Mesodermal cell (in vitro differentiated cells): ENCODE measurements around the gene TCTA.
"Not testable (repeated sequence)": the region's sequence is repeated elsewhere in the genome, so short reads cannot be mapped to it uniquely, and the experiment has no call there.

ENCODE experiments used
- H3K27ac ChIP-seq: 2 replicates; pipeline ENCODE4 v1.7.0; 2013; ENCODE audit warnings: mild to moderate bottlenecking, low read depth, low read length, moderate library complexity; ENCODE audit not compliant: severe bottlenecking
- H3K36me3 ChIP-seq: 2 replicates; pipeline ENCODE4 v1.7.1; 2013; ENCODE audit warnings: mild to moderate bottlenecking, low read length, moderate library complexity; ENCODE audit not compliant: control insufficient read depth, insufficient read depth
- H3K4me1 ChIP-seq: one replicate; pipeline ENCODE4 v1.7.1; 2013; ENCODE audit warnings: mild to moderate bottlenecking, low read length; ENCODE audit not compliant: insufficient read depth, control insufficient read depth, poor library complexity, severe bottlenecking
- H3K4me3 ChIP-seq: 2 replicates; pipeline ENCODE4 v1.7.0; 2013; ENCODE audit warnings: low read length, control low read depth, mild to moderate bottlenecking; ENCODE audit not compliant: insufficient read depth, poor library complexity, severe bottlenecking; ENCODE audit errors: extremely low read depth
- H3K9me3 ChIP-seq: 2 replicates; pipeline ENCODE4 v1.7.1; 2013; ENCODE audit warnings: mild to moderate bottlenecking, low read length, moderate library complexity; ENCODE audit not compliant: control insufficient read depth
- WGBS, 2 experiments: methylation state at CpG; one replicate each; pipeline ENCODE4 v1.1.5; 2013; ENCODE audit warnings: missing lambda C conversion rate in 2 of 2; ENCODE audit not compliant: insufficient coverage in 2 of 2; 5-methylcytosine and 5-hydroxymethylcytosine counted together

TCTA gene

DNA sequence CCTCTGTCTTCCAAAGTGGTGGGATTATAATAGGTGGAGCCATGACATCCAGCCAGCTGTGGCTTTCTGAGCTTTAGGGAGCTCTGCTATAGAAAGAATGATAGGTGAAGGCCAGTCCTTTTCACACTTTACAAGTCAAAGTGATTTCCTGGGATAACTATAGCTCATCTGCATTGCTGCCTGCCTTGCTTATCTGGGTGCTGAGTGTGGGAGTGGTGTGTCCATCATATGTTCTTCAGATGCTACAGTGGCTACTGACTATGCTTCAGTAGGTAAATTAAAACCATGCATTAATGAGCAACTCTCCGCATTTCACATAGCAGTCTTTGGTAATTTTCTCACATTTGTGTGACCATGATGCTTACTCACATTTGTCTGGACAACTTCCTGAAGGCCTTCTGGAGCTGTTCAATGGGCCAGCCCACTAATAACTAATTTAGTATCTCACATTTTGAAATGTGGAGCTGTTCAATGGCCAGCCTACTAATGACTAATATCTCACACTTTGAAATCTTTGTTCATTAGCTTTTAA, 23.9 kb upstream of the TCTA start:
- 91 to 100% methylated on average over 1 of the region's 1 CpG for WGBS, 2 experiments

GRCh38 chr3:49389297-49389696, 22.9 kb upstream of the TCTA start:
- H3K27ac ChIP-seq: no peak overlapping the region
- H3K36me3 ChIP-seq: peaks cover 42% of the 10 kb centered on the region
- no peaks in the 10 kb centered on the region for H3K4me1 ChIP-seq
- no peaks in the 10 kb centered on the region for H3K9me3 ChIP-seq
- 97 to 100% methylated on average over 1 to 6 of the region's 6 CpGs for WGBS, 2 experiments
- H3K4me3 ChIP-seq: no peak overlapping the region

More for the DNA sequence above, 23.9 kb upstream of the TCTA start:
- no peaks in the 10 kb centered on the region for H3K9me3 ChIP-seq
- peaks cover 40% of the 10 kb centered on the region for H3K36me3 ChIP-seq
- no peak overlapping the region for H3K27ac ChIP-seq
- no peaks in the 10 kb centered on the region for H3K4me1 ChIP-seq
- no peak overlapping the region for H3K4me3 ChIP-seq

- peaks cover 62% of the 10 kb centered on the region for H3K36me3 ChIP-seq
- not testable (repeated sequence) for H3K9me3 ChIP-seq, H3K4me1 ChIP-seq, H3K4me3 ChIP-seq, H3K27ac ChIP-seq
- WGBS, 2 experiments: 84 to 96% methylated on average over 4 to 10 of the region's 10 CpGs
Measured at GRCh38 chr3:49391310-49391709, 20.9 kb upstream of the TCTA start.

GRCh38 chr3:49397470-49397869, 14.8 kb upstream of the TCTA start:
- Histone ChIP-seq H3K4me1 (no peaks in the 10 kb centered on the region), H3K4me3 (no peak overlapping the region), H3K9me3 (no peaks in the 10 kb centered on the region), H3K27ac (no peak overlapping the region), H3K36me3 (peaks cover 66% of the 10 kb centered on the region)
- 91 to 95% methylated on average over 3 of the region's 4 CpGs for WGBS, 2 experiments

- H3K36me3 ChIP-seq: peaks cover 70% of the 10 kb centered on the region
- H3K4me1 ChIP-seq: no peaks in the 10 kb centered on the region
- H3K27ac ChIP-seq: no peak overlapping the region
- H3K4me3 ChIP-seq: no peak overlapping the region
- WGBS, 2 experiments: 100% methylated on average over 1 of the region's 3 CpGs
- no peaks in the 10 kb centered on the region for H3K9me3 ChIP-seq
Measured at GRCh38 chr3:49399461-49399860, 12.8 kb upstream of the TCTA start.

DNA sequence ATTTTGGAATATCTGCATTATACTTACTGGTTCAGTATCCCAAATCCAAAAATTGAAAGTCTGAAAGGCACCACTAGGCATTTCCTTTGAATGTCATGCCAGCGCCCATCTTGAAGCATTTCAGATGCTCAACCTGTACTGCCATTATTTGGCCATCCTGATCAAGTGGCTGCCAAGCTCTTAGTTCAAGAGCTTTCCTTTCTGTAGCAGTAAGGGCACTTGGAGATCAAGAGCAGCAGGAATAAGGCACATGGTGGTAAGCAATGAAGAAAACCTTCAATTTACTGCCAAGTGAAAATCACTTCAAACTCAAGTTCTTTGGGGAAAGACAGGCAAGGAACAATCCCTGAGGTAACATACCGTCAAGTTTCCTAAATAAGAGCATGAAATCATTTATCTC, 10.5 kb upstream of the TCTA start:
- Histone ChIP-seq H3K4me1 (no peaks in the 10 kb centered on the region), H3K27ac (no peak overlapping the region), H3K4me3 (no peak overlapping the region), H3K9me3 (no peaks in the 10 kb centered on the region), H3K36me3 (peaks cover 51% of the 10 kb centered on the region)
- WGBS, 2 experiments: 86 to 100% methylated on average over 1 of the region's 2 CpGs

DNA sequence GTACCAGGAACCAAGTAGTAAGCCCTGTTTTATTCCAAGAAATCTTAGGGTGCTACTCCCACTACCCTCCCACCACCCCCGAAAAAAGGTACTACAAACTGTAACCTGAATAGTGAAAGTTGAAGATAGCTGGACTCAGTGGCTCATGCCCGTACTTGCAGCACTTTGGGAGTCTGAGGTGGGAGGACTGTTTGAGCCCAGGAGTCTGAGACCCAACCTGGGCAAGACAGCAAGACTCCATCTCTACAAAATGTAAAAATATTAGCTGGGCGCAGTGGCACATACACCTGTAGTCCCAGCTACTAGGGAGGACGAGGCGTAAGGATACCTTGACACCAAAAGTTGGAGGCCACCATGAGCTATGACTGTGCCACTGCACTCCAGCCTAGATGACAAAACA, 8.3 kb upstream of the TCTA start:
- no peaks in the 10 kb centered on the region for H3K9me3 ChIP-seq
- peak overlapping the region; percentile 16 for H3K27ac ChIP-seq
- peaks cover 3% of the 10 kb centered on the region for H3K4me1 ChIP-seq
- no peak overlapping the region for H3K4me3 ChIP-seq
- peaks cover 32% of the 10 kb centered on the region for H3K36me3 ChIP-seq
- 90 to 100% methylated on average over 2 to 4 of the region's 5 CpGs for WGBS, 2 experiments

DNA sequence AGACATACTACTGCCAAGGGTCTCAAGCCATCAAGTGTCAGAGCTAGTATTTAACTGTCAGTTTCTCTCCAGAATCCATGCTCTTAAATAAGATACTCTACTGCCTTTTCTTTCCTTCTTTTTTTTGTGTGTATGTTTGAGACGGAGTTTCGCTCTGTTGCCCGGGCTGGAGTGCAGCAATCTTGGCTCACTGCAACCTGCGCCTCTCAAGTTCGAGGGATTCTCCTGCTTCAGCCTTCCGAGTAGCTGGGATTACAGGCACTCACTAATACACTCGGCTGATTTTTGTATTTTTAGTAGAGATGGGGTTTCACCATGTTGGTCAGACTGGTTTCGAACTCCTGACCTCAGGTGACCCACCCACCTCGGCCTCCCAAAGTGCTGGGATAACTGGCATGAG, 6.7 kb upstream of the TCTA start:
- WGBS, 2 experiments: 82 to 100% methylated on average over 2 to 6 of the region's 9 CpGs
- not testable (repeated sequence) for H3K4me3 ChIP-seq, H3K27ac ChIP-seq, H3K4me1 ChIP-seq, H3K9me3 ChIP-seq
- peaks cover 41% of the 10 kb centered on the region for H3K36me3 ChIP-seq

DNA sequence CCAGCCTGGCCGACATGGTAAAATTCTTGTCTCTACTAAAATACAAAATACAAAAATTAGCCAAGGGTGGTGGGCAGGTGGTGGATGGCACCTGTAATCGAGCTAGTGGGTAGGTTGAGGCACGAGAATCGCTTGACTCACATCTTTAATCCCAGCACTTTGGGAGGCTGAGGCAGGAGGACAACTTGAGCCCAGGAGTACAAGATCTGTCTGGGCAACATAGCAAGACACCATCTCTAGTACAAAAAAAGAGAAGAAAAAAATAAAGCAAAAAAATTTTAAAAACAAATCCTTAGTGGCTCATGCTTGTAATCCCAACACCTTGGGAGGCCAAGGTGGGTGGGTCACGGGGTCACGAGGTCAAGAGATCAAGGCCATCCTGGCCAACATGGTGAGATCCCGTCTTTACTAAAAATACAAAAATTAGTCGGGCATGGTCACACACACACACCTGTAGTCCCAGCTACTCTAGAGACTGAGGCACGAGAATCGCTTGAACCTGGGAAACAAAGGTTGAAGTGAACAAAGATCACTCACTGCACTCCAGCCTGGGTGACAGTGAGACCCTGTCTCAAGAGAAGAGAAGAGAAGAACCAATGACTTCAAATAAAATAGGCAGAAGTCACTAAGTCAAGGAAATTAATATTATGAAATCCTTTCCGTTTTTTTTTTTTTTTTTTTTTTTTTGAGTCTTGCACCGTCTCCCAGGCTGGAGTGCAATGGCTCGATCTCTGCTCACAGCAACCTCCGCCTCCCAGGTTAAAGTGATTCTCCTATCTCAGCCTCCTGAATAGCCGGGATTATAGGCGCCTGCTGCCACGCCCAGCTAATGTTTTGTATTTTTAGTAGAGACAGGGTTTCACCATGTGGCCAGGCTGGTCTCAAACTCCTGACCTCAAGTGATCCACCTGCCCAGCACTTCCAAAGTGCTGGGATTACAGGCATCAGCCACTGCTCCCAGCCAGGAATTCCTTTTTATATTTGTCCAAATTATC, 5.4 kb upstream of the TCTA start:
- WGBS, 2 experiments: 93 to 94% methylated on average over 9 of the region's 17 CpGs
- Histone ChIP-seq H3K27ac (no peak overlapping the region), H3K4me1 (peaks cover 3% of the 10 kb centered on the region), H3K36me3 (peaks cover 31% of the 10 kb centered on the region), H3K9me3 (no peaks in the 10 kb centered on the region), H3K4me3 (no peak overlapping the region)

DNA sequence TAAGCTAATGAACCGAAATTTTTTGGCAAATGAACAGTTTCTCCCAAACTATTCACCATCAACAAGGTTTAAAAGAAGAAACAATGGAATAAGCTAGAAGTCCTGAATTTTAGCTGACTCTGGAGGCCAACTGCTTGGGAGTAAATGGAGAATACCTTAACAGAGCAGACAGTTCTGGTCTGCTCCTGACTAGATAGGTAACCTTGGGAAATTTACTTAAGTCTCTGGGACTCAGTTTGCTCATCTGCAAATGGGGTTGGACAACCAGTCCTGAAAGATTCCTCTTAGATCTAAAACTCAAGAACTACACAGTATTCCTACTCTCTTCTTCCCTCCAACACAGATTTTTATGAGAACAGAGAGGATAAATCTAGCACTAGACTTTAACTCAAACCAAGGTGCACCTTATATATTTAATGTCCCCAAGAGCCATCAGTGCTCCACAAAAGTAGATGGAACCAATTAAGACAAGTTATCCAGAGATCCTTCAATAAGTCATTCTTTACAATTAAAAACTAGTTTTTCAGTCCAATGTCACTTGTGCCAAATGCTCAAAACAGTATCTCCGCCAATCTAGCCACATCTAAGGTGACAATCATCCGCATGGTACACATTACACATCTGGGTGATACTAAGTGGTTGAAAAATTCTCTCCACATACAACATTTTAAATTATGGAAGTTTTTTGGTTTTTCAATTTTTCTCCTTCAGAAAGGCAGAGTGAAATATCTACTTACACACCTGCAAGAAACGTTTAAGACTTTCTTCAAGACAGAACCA, 2.0 kb upstream of the TCTA start:
- WGBS, 2 experiments: 0% methylated on average over 1 of the region's 4 CpGs; no CpG with 5 or more reads in 1 of the 2 experiments
- Histone ChIP-seq H3K4me1 (peaks cover 7% of the 10 kb centered on the region), H3K27ac (no peak overlapping the region), H3K4me3 (peak overlapping the region; percentile 66), H3K36me3 (peaks cover 20% of the 10 kb centered on the region), H3K9me3 (no peaks in the 10 kb centered on the region)
